HS-27A (cell line): ENCODE results near the gene CEP170.
"Not testable (repeated sequence)": the region's sequence is repeated elsewhere in the genome, so short reads cannot be mapped to it uniquely, and the experiment has no call there.

ENCODE experiments used
- DNase-seq: peaks from one replicate; pipeline ENCODE4 v3.0.0-alpha.2; 2012; ENCODE audit warnings: low read depth, missing footprints

Gene CEP170

GRCh38 chr1:243233908-243234307, 21.2 kb downstream of the CEP170 start:
- no peak for DNase-seq

- DNase-seq = no peak
Measured at GRCh38 chr1:243230914-243231313, 24.2 kb downstream of the CEP170 start.

- no peak for DNase-seq
Measured at GRCh38 chr1:243229526-243229925, 25.6 kb downstream of the CEP170 start.

- no peak for DNase-seq
Measured at GRCh38 chr1:243227622-243228021, 27.5 kb downstream of the CEP170 start.

DNA sequence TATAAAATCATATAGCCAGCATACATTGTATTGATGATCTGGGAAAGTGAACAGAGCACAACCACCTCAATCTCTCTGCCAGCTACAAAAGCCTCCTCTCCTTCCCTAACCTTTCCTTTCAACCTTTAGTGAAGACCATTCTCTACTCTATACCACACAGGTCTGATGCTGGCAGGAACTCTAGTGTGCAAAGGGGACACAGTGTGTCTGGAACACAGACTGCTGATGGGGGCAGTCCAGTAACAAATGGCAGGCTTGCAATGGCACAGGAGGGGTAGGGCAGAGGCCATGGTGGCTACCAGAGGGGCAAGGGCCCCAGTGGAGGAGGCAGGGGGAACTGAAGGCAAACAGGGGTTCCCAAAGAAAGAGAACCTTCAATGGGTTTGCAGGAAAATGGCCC, 37.0 kb downstream of the CEP170 start:
- no peak for DNase-seq

DNA sequence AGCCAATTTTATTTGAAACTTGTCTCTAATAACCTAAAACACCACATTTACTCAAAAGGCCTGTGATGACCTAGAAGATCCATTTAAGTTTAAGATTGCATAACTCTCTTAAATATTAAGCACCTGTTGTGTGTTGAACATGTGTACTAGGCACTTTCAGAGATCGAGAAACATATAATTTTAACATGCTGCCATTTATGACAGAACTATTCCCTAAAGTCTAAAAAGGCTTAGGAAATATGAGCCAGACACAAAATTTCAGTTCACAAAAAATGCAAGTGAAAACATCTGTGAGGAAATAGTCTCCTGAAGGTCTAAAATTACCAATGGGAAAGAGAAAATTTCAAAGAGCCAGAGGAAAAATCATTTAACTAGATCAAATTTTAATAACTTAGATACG, 37.7 kb downstream of the CEP170 start:
- no peak for DNase-seq

DNA sequence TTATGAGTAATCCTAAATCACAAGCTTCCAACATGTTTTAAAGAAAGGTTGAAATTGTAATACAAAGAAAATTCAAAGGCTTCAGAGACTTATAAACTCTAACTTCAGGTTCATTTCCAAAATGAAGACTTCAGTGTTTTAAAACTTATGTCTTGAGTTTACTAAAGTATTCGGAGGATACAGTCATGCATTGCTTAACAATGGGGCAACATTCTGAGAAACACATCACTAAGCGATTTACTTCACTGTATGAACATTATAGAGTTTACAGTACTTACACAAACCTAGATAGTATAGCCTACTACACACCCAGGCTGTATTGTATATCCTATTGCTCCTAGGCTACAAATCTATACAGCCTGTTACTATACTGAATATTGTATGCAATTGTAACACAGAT, 38.3 kb downstream of the CEP170 start:
- DNase-seq = no peak

DNA sequence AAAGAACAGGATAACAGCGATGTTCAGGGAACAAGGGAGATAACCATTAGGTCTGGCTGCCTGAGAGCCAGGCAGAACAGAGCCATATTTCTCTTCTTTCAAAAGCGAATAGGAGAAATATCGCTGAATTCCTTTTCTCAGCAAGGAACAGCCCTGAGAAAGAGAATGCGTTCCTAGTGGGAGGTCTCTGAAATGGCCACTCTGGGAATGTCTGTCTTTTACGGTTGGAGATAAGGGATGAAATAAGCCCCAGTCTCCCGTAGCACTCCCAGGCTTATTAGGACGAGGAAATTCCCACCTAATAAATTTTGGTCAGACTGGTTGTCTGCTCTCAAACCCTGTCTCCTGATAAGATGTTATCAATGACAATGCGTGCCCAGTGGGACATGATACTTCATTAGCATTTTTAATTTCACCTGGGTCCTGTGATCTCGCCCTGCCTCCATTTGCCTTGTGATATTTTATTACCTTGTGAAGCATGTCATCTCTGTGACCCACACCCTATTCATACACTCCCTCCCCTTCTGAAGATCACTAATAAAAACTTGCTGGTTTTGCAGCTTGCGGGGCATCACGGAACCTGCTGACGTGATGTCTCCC, 39.7 kb downstream of the CEP170 start:
- not testable (repeated sequence) for DNase-seq

GRCh38 chr1:243213045-243213787, 41.9 kb downstream of the CEP170 start:
- DNase-seq = no peak

DNA sequence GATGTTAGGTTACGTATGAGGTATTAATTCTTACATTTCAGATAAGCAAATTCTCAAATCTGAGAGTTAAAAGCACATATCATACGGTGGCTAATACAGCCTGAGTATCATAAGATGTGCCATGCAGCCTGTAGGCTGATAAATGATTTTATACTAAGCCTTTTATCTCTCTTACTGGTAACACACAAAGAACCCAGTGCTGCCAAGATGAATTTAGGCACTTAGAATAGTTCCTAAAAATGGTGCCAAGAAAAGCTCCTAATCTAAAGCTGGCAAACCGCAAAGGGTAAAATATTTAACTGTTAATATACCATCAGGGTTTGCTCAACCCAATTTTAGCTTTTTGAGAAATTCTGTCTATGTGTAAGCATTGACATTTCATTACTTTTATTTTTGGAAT, 43.1 kb downstream of the CEP170 start:
- not testable (repeated sequence) for DNase-seq

GRCh38 chr1:243205026-243205501, 50.0 kb downstream of the CEP170 start:
- peak; percentile 36 for DNase-seq

DNA sequence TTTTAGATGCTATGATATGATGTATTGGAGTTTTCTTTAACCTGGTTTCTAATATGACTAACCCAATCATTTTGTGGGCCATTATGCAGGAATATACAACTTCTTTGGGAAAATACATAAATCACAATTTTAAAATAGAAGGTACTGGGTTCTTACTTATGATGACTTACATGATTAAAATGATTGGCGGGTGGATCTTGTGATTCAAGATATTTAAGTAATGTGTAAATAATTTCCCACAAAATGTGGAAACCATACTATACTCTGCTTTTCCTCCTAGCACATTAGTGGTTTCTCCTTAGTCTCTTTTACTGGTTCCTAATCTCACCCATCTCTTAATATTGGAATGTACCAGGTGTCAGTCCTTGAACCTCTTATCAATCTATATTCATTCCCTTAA, 50.7 kb downstream of the CEP170 start:
- not testable (repeated sequence) for DNase-seq

GRCh38 chr1:243203196-243203595, 51.9 kb downstream of the CEP170 start:
- DNase-seq = not testable (repeated sequence)

GRCh38 chr1:243201316-243201715, 53.8 kb downstream of the CEP170 start:
- not testable (repeated sequence) for DNase-seq

DNA sequence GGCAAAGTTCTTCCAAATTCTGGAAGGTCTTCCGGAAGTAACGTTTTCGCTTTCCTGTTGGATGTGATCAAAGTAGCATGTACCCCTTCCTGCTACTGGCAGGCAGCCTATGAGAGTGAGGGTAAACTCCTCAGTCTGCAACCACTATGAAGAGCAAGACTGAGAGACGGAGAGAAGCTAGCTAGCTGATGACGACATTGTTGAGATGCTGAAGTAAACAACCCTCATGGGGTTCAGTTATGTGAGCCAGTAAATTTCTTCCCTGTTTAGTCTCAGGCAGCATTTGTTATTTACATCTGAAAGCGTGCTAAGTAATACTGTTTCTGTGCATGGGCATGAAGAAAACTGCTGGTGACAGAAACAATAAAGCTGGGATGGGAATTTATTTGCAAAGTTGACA, 57.6 kb downstream of the CEP170 start:
- not testable (repeated sequence) for DNase-seq

GRCh38 chr1:243193330-243193729, 61.8 kb downstream of the CEP170 start:
- DNase-seq = not testable (repeated sequence)

DNA sequence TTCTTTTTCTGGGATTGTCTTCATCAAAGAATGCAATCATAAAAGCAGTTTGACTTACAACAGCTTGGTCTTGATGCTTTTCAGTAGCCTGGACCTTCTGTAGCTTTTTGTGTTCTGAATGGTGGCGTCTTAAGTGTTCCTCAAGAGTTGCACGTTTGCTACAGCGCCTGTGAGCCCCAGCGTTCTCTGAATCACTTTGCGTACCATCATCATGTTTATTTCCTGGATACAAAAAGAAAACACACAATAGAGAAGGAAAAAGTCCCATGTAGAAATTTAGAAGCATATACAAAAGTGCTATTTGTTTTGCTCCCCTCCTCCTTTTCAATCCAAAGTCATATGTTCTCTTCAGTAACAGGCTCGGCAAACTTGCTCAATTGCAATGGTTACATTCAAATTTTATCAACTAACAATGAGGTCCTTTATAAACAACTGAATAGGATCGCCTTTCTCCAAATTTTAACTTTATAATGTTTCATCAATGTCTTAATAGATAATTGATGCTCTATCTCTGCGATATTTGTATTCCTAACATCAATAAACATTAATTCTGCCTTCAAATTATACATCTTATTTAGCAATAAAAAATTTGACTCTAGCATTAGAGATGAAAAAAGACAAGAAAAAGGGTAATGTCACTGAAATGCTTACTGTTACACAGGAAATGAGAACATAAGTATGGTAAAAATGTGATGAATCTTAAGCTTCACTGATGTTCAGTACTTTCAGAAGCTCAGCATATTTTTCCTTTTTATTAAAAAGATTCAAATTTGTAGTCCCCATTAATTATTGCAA, 68.7 kb downstream of the CEP170 start:
- not testable (repeated sequence) for DNase-seq

DNA sequence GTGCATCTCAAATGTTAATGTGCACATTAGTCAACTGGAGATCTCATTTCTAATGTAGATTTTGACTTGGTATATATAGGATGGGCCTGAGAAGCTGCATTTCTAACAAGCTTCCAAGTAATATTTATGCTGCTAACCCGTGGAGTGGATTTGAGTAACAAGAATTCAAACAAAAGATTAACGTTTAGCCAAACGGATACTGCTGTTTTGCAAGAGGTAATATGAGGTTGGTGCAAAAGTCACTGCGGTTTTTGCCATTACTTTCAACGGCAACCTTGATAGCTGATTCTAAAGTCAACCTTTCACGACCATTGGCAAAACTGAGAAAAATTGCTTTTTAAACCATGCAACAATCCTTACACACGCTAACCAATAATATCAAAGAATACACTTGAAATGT, 70.3 kb downstream of the CEP170 start:
- DNase-seq = not testable (repeated sequence)

GRCh38 chr1:243183661-243184060, 71.4 kb downstream of the CEP170 start:
- not testable (repeated sequence) for DNase-seq

GRCh38 chr1:243183176-243183575, 71.9 kb downstream of the CEP170 start:
- DNase-seq = not testable (repeated sequence)

DNA sequence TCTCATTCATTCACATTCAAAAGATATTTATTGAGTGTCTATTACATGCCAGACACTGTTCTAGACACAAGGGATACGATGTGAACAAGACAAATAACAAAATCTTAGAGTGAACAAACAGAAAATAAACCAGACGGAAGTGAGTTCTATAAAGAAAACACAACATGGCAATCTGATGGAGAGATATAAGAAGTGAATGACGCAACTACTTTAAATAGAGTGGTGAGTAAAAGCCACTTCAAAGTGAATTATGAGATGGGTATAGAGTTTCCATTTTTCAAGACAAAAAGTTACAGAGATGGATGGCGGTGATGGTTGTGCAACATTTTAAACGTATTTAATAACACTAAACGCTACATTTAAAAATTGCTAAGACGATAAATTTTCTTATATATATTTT, 75.4 kb downstream of the CEP170 start:
- DNase-seq = no peak

DNA sequence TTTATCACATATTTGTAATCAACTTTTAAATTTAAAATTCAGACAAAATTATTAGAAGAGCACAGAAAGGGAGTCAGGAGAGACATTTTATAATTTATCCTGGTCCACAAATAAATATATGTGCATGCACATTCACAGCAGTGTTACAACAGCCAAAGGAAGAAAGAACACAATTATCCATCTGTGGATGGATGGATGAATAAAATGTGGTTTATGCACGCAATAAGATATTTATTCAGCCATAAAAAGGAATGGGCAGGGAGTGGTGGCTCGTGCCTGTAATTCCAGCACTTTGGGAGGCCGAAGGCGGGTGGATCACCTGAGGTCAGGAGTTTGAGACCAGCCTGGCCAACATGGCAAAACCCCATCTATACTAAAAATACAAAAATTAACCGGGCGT, 77.3 kb downstream of the CEP170 start:
- DNase-seq = not testable (repeated sequence)
